Peyer's patch (tissue), 4 donors: Measurements from ENCODE around the gene UNK. TPM values are rescaled to one million over a fixed set of nuclear protein-coding genes. Genes with fewer than 3 reads are reported as not detected.

Source experiments
- DNase-seq, 3 donors: peaks; one replicate each; pipeline ENCODE4 v3.0.0-alpha.2; 2017 to 2019
- H3K27ac ChIP-seq, 4 donors: fragments of 200-600 bp; sonication (generic); one replicate each; pipeline ENCODE4 v1.5.1; 2016 to 2019
- H3K27me3 ChIP-seq, 2 donors: fragments of 200-600 bp; sonication (generic); one replicate each; pipeline ENCODE4 v1.5.1; 2019
- H3K36me3 ChIP-seq, 3 donors: fragments of 200-600 bp; sonication (generic); one replicate each; pipeline ENCODE4 v1.5.1; 2016 to 2019
- H3K4me1 ChIP-seq, 4 donors: fragments of 200-600 bp; sonication (generic); one replicate each; pipeline ENCODE4 v1.5.1; 2016 to 2019
- H3K4me3 ChIP-seq, 4 donors: fragments of 200-600 bp; sonication (generic); 1 replicate in 3 of 4; 2 replicates in 1 of 4; pipeline ENCODE4 v1.5.1; 2016 to 2019; ENCODE audit warnings: mild to moderate bottlenecking in 1 of 4
- H3K9me3 ChIP-seq, 4 donors: fragments of 200-600 bp; sonication (generic); one replicate each; pipeline ENCODE4 v1.5.1; 2016 to 2019; ENCODE audit warnings: mild to moderate bottlenecking in 1 of 4
- CTCF ChIP-seq, 6 experiments: fragments of 450-650 bp in 4 of 6; fragments of 200-600 bp in 2 of 6; sonication (generic) in 1 of 6; IDR thresholded peaks; one replicate each; pipeline ENCODE4 v1.5.1; 2017 to 2019; ENCODE audit warnings: antibody characterized with exemption in 6 of 6, mild to moderate bottlenecking in 3 of 6, moderate library complexity in 1 of 6
- POLR2A ChIP-seq, 2 donors: fragments of 450-650 bp; IDR thresholded peaks; one replicate each; pipeline ENCODE4 v1.5.1; 2017; ENCODE audit warnings: antibody characterized with exemption in 2 of 2, mild to moderate bottlenecking in 2 of 2, moderate library complexity in 2 of 2
- total RNA-seq, 4 donors: library from RNA; depleted of rRNA; stranded (reverse); fragments of >200 nt; gene quantifications; one replicate each; pipeline ENCODE4 v1.1.0, GENCODE V29; 2016

UNK gene
- total RNA-seq, 4 donors from 2014 or later: 18.9 to 108 (median 30.6) TPM

GRCh38 chr17:75803883-75804282 lies 19.3 kb downstream of the UNK start:
- H3K27me3 ChIP-seq: no peaks in the 10 kb centered on the region
- no peak for DNase-seq

GRCh38 chr17:75806822-75807500 lies 22.4 kb downstream of the UNK start:
- H3K27me3 ChIP-seq: no peaks in the 10 kb centered on the region
- TF ChIP-seq CTCF (IDR thresholded peaks at IDR 0.05) (no peak), POLR2A (IDR thresholded peaks at IDR 0.05) (no peak)
- H3K4me1 ChIP-seq: no peaks in the 10 kb centered on the region
- H3K27ac ChIP-seq: no peak overlapping the region
- peaks cover 0 to 23% (median 0%) of the 10 kb centered on the region in 3 donors for H3K36me3 ChIP-seq
- peak in 1 of 3 donors; percentile 14 for DNase-seq
- H3K4me3 ChIP-seq: no peak overlapping the region
- no peaks in the 10 kb centered on the region for H3K9me3 ChIP-seq

More at GRCh38 chr17:75803883-75804282, 19.3 kb downstream of the UNK start:
- no peak for TF ChIP-seq POLR2A (IDR thresholded peaks at IDR 0.05)
- no peak for TF ChIP-seq CTCF (IDR thresholded peaks at IDR 0.05)
- H3K36me3 ChIP-seq: peaks cover 0 to 15% (median 0%) of the 10 kb centered on the region in 3 donors
- no peak overlapping the region for H3K27ac ChIP-seq
- no peaks in the 10 kb centered on the region for H3K9me3 ChIP-seq
- H3K4me3 ChIP-seq: no peak overlapping the region
- no peaks in the 10 kb centered on the region for H3K4me1 ChIP-seq

GRCh38 chr17:75807861-75808260 lies 23.3 kb downstream of the UNK start:
- Histone ChIP-seq H3K4me1 (no peaks in the 10 kb centered on the region), H3K9me3 (no peaks in the 10 kb centered on the region), H3K27ac (no peak overlapping the region), H3K36me3 (peaks cover 0 to 32% (median 0%) of the 10 kb centered on the region in 3 donors), H3K4me3 (no peak overlapping the region), H3K27me3 (no peaks in the 10 kb centered on the region)
- peak in 1 of 3 donors; percentile 3 for DNase-seq
- TF ChIP-seq CTCF (IDR thresholded peaks at IDR 0.05) (no peak), POLR2A (IDR thresholded peaks at IDR 0.05) (no peak)

GRCh38 chr17:75808549-75808904 lies 23.9 kb downstream of the UNK start:
- TF ChIP-seq POLR2A (IDR thresholded peaks at IDR 0.05) (no peak), CTCF (IDR thresholded peaks at IDR 0.05) (no peak)
- Histone ChIP-seq H3K4me1 (no peaks in the 10 kb centered on the region), H3K9me3 (no peaks in the 10 kb centered on the region), H3K36me3 (peaks cover 0 to 38% (median 0%) of the 10 kb centered on the region in 3 donors), H3K27me3 (no peaks in the 10 kb centered on the region), H3K4me3 (no peak overlapping the region), H3K27ac (peak overlapping the region in 1 of 4 donors; percentile 19)
- peak in 1 of 3 donors; percentile 1 for DNase-seq

GRCh38 chr17:75808905-75809621 lies 24.5 kb downstream of the UNK start:
- Histone ChIP-seq H3K27me3 (no peaks in the 10 kb centered on the region), H3K4me1 (no peaks in the 10 kb centered on the region), H3K4me3 (no peak overlapping the region), H3K27ac (peak overlapping the region in 1 of 4 donors; percentile 19), H3K9me3 (no peaks in the 10 kb centered on the region), H3K36me3 (peaks cover 0 to 42% (median 0%) of the 10 kb centered on the region in 3 donors)
- DNase-seq: peak in 1 of 3 donors; percentile 42
- no peak for TF ChIP-seq CTCF (IDR thresholded peaks at IDR 0.05)
- no peak for TF ChIP-seq POLR2A (IDR thresholded peaks at IDR 0.05)
